MG63 (cell line): ENCODE measurements around the gene ATP10A. TPM values are rescaled to one million over a fixed set of nuclear protein-coding genes. Genes with fewer than 3 reads are reported as not detected.

Source experiments
- DNase-seq: peaks from one replicate; pipeline ENCODE4 v3.0.0-alpha.2; 2020
- H3K27me3 ChIP-seq: fragments of 250-450 bp; sonication (Bioruptor Pico); 2 replicates; pipeline ENCODE4 v1.5.1; 2020; ENCODE audit warnings: mild to moderate bottlenecking, moderate library complexity
- H3K36me3 ChIP-seq: fragments of 250-450 bp; sonication (Bioruptor Pico); 2 replicates; pipeline ENCODE4 v1.5.1; 2020; ENCODE audit warnings: mild to moderate bottlenecking, moderate library complexity
- H3K4me3 ChIP-seq: fragments of 250-450 bp; sonication (Bioruptor Pico); 2 replicates; pipeline ENCODE4 v1.5.1; 2020; ENCODE audit warnings: mild to moderate bottlenecking, moderate library complexity
- H3K9me3 ChIP-seq: fragments of 250-450 bp; sonication (Bioruptor Pico); 2 replicates; pipeline ENCODE4 v1.5.1; 2020; ENCODE audit warnings: mild to moderate bottlenecking, moderate library complexity
- total RNA-seq: library from RNA; depleted of rRNA; stranded (reverse); fragments of >200 nt; shearing (Covaris generic); gene quantifications from 2 replicates; pipeline ENCODE4 v1.2.3, GENCODE V29; 2014; ENCODE audit warnings: low replicate concordance

ATP10A gene
- total RNA-seq, 1 experiment from 2014 or later, result 2.1 TPM

GRCh38 chr15:25733036-25733855, 129.9 kb downstream of the ATP10A start:
- no peak for DNase-seq
- H3K9me3 ChIP-seq, result no peaks in the 10 kb centered on the region
- H3K36me3 ChIP-seq, result no peaks in the 10 kb centered on the region
- H3K4me3 ChIP-seq, result no peak overlapping the region
- no peaks in the 10 kb centered on the region for H3K27me3 ChIP-seq

DNA sequence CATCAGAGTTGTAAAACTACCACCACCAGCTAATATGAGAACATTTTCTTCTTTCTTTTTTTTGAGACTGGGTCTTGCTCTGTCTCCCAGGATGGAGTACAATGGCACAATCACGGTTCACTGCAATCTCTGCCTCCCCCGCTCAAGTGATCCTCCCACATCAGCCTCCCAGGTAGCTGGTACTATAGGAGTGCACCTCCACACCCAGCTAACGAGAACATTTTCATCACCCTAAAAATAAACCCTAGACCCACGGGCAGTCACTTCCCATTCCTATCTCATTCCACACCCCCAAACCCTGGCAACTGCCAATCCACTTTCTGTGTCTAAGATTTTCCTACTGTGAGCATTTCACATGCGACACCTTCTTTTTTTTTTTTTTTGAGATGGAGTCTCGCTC, 130.9 kb downstream of the ATP10A start:
- no peaks in the 10 kb centered on the region for H3K9me3 ChIP-seq
- DNase-seq, result no peak
- no peak overlapping the region for H3K4me3 ChIP-seq
- no peaks in the 10 kb centered on the region for H3K36me3 ChIP-seq
- H3K27me3 ChIP-seq, result no peaks in the 10 kb centered on the region

DNA sequence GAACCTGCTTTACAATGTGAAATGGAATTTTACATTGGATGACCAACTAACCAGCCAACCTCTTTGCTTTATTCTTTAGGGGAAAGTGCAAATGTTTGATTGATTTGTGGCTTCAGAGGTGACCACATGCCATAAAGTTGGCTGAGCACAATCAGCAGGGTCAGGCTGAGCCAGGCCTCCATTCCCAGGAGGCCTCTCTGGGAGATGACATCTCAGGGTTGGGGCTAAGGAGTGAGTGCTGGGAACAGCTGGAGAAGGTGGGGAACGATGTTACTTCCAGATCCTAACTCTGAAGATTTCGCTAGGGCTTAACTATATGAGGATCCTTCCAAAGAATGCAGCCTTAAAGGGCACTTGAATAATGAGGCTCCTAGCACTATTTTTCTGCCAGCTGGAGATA, 131.7 kb downstream of the ATP10A start:
- no peaks in the 10 kb centered on the region for H3K9me3 ChIP-seq
- H3K27me3 ChIP-seq, result no peaks in the 10 kb centered on the region
- no peak overlapping the region for H3K4me3 ChIP-seq
- H3K36me3 ChIP-seq, result no peaks in the 10 kb centered on the region
- DNase-seq, result no peak

GRCh38 chr15:25730918-25731317, 132.2 kb downstream of the ATP10A start:
- DNase-seq, result no peak
- no peak overlapping the region for H3K4me3 ChIP-seq
- no peaks in the 10 kb centered on the region for H3K27me3 ChIP-seq
- H3K9me3 ChIP-seq, result no peaks in the 10 kb centered on the region
- no peaks in the 10 kb centered on the region for H3K36me3 ChIP-seq

DNA sequence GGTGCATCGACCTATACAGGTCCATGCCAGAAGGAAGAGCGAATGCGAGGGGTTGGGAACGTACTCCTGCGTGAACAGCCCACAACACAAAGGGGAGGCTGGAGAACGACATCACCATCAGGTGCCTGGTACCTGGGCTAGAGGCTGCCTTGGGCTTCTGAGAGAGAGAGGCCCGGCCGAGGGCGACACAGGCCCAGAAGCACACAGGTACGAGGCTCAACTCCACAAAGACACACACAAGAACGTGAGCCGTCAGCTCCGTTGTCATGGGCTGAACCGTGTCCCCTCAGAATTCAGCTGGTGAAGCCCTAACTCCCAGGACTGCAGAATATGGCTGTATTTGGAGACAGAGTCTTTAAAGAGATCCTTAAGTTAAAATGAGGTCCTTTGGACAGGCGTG, 134.3 kb downstream of the ATP10A start:
- DNase-seq, result no peak
- Histone ChIP-seq H3K27me3 (no peaks in the 10 kb centered on the region), H3K9me3 (no peaks in the 10 kb centered on the region), H3K36me3 (no peaks in the 10 kb centered on the region), H3K4me3 (no peak overlapping the region)

DNA sequence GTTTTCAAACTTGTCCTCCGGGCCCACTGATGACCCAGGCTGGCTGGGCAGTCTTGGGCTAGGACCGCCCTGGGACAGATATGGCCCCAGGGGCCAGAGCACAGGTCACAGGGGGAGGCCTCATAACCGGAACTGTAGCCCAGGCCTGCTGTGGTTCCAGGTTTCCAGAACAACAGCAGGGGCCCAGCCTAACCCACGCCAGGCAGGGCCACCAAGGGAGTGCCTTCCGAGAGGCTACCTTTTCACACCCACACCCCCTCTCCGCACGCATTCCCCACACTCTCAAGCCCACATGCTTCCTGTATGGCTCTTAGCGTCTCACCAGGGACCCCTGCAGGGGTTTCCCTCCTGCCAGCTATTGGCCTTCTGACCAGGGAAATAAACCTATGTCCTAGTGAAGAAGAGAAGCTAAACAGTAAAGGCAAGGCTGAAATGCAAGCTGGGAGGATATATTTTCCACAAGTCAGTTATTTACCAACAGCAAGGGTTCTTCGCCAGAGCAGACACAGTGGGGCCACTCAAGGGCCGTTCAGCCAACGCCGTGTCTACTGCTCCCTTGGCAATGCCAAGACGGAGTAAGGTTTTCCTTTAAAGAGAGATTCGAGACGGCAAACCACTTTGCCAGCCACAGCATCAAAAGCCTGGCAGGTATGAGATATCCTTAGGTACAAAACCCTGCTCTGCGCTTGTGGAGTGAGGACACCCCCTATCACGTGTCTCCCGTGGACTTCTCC, 135.1 kb downstream of the ATP10A start:
- DNase-seq, result no peak
- H3K36me3 ChIP-seq, result no peaks in the 10 kb centered on the region
- H3K27me3 ChIP-seq, result no peaks in the 10 kb centered on the region
- H3K4me3 ChIP-seq, result no peak overlapping the region
- H3K9me3 ChIP-seq, result no peaks in the 10 kb centered on the region

GRCh38 chr15:25727116-25727515, 136.0 kb downstream of the ATP10A start:
- no peak for DNase-seq
- Histone ChIP-seq H3K36me3 (no peaks in the 10 kb centered on the region), H3K9me3 (no peaks in the 10 kb centered on the region), H3K27me3 (no peaks in the 10 kb centered on the region), H3K4me3 (no peak overlapping the region)

DNA sequence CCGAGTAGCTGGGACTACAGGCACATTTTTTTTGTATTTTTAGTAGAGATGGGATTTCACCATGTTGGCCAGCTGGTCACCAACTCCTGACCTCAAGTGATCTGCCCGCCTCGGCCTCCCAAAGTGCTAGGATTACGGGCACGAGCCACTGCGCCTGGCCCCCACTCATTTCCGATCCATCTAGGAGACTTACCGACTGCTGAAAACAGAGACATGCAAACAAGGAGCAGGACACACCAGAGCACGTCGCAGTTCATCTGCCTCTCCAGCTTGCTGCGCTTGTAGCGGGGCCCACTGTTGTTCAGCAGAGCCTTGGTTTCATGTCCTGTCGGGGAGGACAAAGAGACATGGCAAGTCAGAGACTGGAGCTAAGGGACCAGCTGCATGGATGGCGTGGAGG, 137.4 kb downstream of the ATP10A start:
- DNase-seq, result no peak
- H3K9me3 ChIP-seq, result no peaks in the 10 kb centered on the region
- H3K36me3 ChIP-seq, result no peaks in the 10 kb centered on the region
- H3K4me3 ChIP-seq, result no peak overlapping the region
- no peaks in the 10 kb centered on the region for H3K27me3 ChIP-seq

GRCh38 chr15:25724899-25725298, 138.2 kb downstream of the ATP10A start:
- Histone ChIP-seq H3K9me3 (no peaks in the 10 kb centered on the region), H3K36me3 (no peaks in the 10 kb centered on the region), H3K27me3 (no peaks in the 10 kb centered on the region), H3K4me3 (no peak overlapping the region)
- no peak for DNase-seq

GRCh38 chr15:25721605-25721955, 141.5 kb downstream of the ATP10A start:
- Histone ChIP-seq H3K9me3 (no peaks in the 10 kb centered on the region), H3K36me3 (no peaks in the 10 kb centered on the region), H3K27me3 (no peaks in the 10 kb centered on the region), H3K4me3 (no peak overlapping the region)
- no peak for DNase-seq

DNA sequence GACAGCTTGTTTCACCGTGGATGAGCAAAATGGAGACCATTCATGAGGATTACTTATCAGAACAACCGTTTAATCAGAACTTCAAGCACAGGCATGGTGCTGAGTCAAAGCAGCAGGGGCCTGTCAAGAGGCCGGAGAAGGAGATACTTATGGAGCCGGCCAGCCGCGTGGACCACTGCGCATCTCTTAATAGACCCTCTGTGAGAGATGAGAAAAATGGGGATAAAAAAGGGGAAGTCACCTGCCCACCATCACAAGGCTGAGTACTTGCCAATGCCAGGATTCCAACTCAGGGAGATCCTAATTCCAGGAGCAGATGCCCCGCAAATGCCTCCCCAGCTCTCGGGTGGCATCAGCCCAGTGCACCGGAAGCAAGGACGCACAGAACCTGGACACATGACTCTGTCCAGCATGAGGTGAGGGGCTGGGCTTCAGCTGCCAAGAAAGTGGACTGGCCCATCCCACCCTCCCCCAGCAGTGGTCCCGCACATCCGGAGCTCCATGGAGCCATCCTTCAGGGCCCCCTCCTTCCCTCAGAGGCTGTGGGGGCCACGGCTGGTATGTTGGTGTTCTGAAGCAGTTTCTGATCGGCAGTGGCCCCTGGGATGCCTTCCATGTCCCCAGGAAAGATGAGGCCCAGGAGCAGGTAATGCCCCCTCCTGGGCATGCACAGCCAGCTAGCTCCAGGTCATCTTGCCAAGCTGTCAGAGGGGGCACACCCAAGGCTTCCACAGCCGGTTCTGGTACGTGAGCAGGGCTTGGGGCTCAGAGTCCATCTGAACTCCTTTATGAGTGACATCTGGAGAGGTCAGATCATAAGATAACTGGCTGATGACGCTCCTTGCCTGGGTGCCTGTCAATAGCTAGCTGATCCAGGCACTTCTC, 143.8 kb downstream of the ATP10A start:
- no peaks in the 10 kb centered on the region for H3K27me3 ChIP-seq
- H3K36me3 ChIP-seq, result no peaks in the 10 kb centered on the region
- H3K4me3 ChIP-seq, result no peak overlapping the region
- H3K9me3 ChIP-seq, result no peaks in the 10 kb centered on the region
- DNase-seq, result no peak

GRCh38 chr15:25718597-25718996, 144.5 kb downstream of the ATP10A start:
- no peaks in the 10 kb centered on the region for H3K9me3 ChIP-seq
- H3K4me3 ChIP-seq, result no peak overlapping the region
- no peak for DNase-seq
- no peaks in the 10 kb centered on the region for H3K27me3 ChIP-seq
- H3K36me3 ChIP-seq, result no peaks in the 10 kb centered on the region

DNA sequence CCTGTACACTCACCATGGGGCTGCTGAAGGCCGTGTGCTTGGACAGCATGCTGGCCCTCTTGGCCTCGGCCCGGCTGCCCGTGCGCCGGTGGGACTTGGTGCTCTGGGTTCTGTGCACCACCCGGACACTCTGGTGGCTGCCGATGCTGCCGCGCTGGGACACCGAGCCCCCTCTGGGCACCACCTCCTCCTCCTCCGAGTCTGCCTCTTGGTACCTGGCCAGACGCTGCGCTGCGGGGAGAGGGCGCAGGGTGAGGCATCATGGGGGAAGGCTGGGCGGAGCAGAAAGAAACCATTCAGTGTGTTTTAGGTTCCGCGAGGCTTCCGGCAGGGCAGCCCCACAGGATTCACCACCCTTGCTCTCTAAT, 145.0 kb downstream of the ATP10A start:
- H3K27me3 ChIP-seq, result no peaks in the 10 kb centered on the region
- no peaks in the 10 kb centered on the region for H3K36me3 ChIP-seq
- no peaks in the 10 kb centered on the region for H3K9me3 ChIP-seq
- no peak overlapping the region for H3K4me3 ChIP-seq
- DNase-seq, result no peak

- no peaks in the 10 kb centered on the region for H3K36me3 ChIP-seq
- no peak for DNase-seq
- H3K27me3 ChIP-seq, result no peaks in the 10 kb centered on the region
- H3K9me3 ChIP-seq, result no peaks in the 10 kb centered on the region
- no peak overlapping the region for H3K4me3 ChIP-seq
Measured at GRCh38 chr15:25717457-25718168, 145.5 kb downstream of the ATP10A start.

GRCh38 chr15:25717127-25717456, 146.0 kb downstream of the ATP10A start:
- H3K27me3 ChIP-seq, result no peaks in the 10 kb centered on the region
- H3K9me3 ChIP-seq, result no peaks in the 10 kb centered on the region
- DNase-seq, result no peak
- no peak overlapping the region for H3K4me3 ChIP-seq
- no peaks in the 10 kb centered on the region for H3K36me3 ChIP-seq

DNA sequence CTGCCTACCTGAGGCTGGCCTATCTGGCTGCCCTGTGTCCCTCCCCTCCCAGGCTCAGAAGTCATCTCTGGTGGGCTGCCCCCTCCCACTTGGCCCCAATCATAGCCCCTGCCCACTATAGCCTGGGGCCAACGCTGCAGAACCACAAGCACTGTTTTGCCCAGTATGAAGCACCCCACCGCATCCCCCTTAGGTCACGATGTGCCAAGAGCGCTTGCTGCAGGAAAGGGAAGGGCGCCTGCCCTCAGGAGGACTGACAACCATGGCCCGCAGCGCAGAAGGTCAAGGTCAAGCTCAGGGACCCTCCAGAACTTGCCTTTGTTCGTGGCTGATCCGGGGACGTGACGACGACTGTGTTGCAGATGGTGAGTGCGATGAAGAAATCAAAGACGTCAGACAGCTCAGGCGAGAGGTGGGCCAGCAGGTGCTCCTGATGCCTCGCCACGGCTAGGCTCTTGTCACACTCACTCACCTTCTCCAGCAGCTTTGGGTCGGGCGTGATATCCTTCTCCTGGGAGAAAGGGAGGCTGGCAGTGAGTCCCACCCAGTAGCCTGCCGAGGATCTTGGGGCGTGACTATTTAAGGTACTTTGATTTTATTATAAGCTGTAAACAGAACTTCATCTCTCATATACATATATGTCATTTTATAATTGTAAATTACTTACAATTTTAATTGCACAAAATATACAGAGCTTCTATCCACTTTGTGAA, 146.6 kb downstream of the ATP10A start:
- DNase-seq, result no peak
- H3K9me3 ChIP-seq, result no peaks in the 10 kb centered on the region
- H3K4me3 ChIP-seq, result no peak overlapping the region
- no peaks in the 10 kb centered on the region for H3K36me3 ChIP-seq
- H3K27me3 ChIP-seq, result no peaks in the 10 kb centered on the region
